Smooth muscle cell (in vitro differentiated cells): ENCODE measurements around the gene DUOX1. TPM values are rescaled to one million over a fixed set of nuclear protein-coding genes. Genes with fewer than 3 reads are reported as not detected.

Experiments used
- DNase-seq: peaks from one replicate; lab custom pipeline; 2025; ENCODE audit not compliant: unreplicated experiment; lab: John Stamatoyannopoulos, UW
- H2AFZ ChIP-seq: fragments of 200-600 bp; sonication (generic); 2 replicates; pipeline ENCODE4 v1.6.0; 2016; ENCODE audit warnings: antibody characterized with exemption, low read depth, mild to moderate bottlenecking
- H3F3A ChIP-seq: fragments of 200-600 bp; sonication (generic); 2 replicates; pipeline ENCODE4 v1.6.0; 2017; ENCODE audit warnings: antibody characterized with exemption, low read depth
- H3K27ac ChIP-seq: fragments of 200-600 bp; sonication (generic); 2 replicates; pipeline ENCODE4 v1.5.1; 2016; ENCODE audit warnings: low read depth, mild to moderate bottlenecking
- H3K27me3 ChIP-seq: fragments of 200-600 bp; sonication (generic); 2 replicates; pipeline ENCODE4 v1.6.1; 2016; ENCODE audit warnings: low read depth, mild to moderate bottlenecking
- H3K36me3 ChIP-seq: fragments of 200-600 bp; sonication (generic); 2 replicates; pipeline ENCODE4 v1.5.1; 2016; ENCODE audit warnings: low read depth
- H3K4me1 ChIP-seq: fragments of 200-600 bp; sonication (generic); 2 replicates; pipeline ENCODE4 v1.5.1; 2016; ENCODE audit warnings: low read depth
- H3K4me2 ChIP-seq: fragments of 200-600 bp; sonication (generic); 2 replicates; pipeline ENCODE4 v1.6.0; 2016; ENCODE audit warnings: mild to moderate bottlenecking
- H3K4me3 ChIP-seq: fragments of 200-600 bp; sonication (generic); 2 replicates; pipeline ENCODE4 v1.5.1; 2016; ENCODE audit warnings: mild to moderate bottlenecking
- H3K79me2 ChIP-seq: fragments of 200-600 bp; sonication (generic); 2 replicates; pipeline ENCODE4 v1.6.0; 2016; ENCODE audit warnings: low read depth, mild to moderate bottlenecking
- H3K9ac ChIP-seq: fragments of 200-600 bp; sonication (generic); 2 replicates; pipeline ENCODE4 v1.6.0; 2016; ENCODE audit warnings: low read depth
- H3K9me3 ChIP-seq: fragments of 200-600 bp; sonication (generic); replicated peaks from 2 replicates; pipeline ENCODE4 v1.5.1; 2016; ENCODE audit warnings: low read depth
- H4K20me1 ChIP-seq: fragments of 200-600 bp; sonication (generic); 2 replicates; pipeline ENCODE4 v1.6.0; 2016; ENCODE audit warnings: low read depth
- WGBS: methylation state at CpG from one replicate; pipeline ENCODE4 v1.1.7; 2016; ENCODE audit warnings: low lambda C conversion rate; 5-methylcytosine and 5-hydroxymethylcytosine counted together
- polyA plus RNA-seq: library from polyadenylated mRNA; unstranded; fragments of >200 nt; fragmentation: Nextera tagmentation; extraction: Ambion mirVana; gene quantifications from 2 replicates; pipeline ENCODE4 v1.2.1, GENCODE V29; 2016
- total RNA-seq: library from RNA; depleted of rRNA; stranded (reverse); fragments of >200 nt; gene quantifications from 2 replicates; pipeline ENCODE4 v1.2.3, GENCODE V29; 2014
- TF ChIP-seq, protein P1 (sequence below): fragments of 200-600 bp; sonication (generic); IDR thresholded peaks from 2 replicates; pipeline ENCODE4 v1.5.1; 2017; ENCODE audit warnings: borderline replicate concordance, mild to moderate bottlenecking, antibody characterized with exemption; ENCODE audit not compliant: insufficient read depth, poor library complexity, severe bottlenecking

Gene DUOX1
- total and polyA plus RNA-seq, 2 experiments from 2014 or later = 4.4 to 5.8 TPM

DNA sequence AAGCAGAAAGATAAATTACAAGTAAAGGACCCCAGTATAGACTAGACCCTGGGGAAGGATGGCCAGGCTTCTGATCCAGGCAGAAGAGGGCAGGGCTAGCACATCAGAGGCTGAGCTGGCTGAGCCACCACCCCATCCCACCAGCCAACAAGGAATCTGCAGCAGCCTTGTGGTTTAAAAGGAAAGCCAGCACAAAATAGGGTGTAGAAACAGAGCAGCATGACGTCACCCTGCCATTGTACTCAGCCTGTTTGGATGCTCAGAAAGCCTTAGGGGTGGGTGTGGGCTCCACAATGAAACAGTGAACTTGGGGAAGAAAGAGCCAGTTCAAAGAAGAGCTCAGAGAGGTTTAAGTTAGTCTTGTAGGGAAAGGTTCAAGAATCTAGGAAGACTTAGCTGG, 28.2 kb downstream of the DUOX1 start:
- Histone ChIP-seq H2AFZ (no peak overlapping the region), H3K36me3 (no peaks in the 10 kb centered on the region), H3K4me3 (no peak overlapping the region), H3K9ac (peak overlapping the region; percentile 59), H4K20me1 (no peaks in the 10 kb centered on the region), H3K27ac (peak overlapping the region; percentile 84), H3F3A (no peaks in the 10 kb centered on the region), H3K9me3 (no peaks in the 10 kb centered on the region), H3K4me1 (peaks cover 20% of the 10 kb centered on the region), H3K4me2 (no peak overlapping the region), H3K27me3 (no peaks in the 10 kb centered on the region), H3K79me2 (no peaks in the 10 kb centered on the region)
- no peak for DNase-seq
- TF ChIP-seq, protein P1, sequence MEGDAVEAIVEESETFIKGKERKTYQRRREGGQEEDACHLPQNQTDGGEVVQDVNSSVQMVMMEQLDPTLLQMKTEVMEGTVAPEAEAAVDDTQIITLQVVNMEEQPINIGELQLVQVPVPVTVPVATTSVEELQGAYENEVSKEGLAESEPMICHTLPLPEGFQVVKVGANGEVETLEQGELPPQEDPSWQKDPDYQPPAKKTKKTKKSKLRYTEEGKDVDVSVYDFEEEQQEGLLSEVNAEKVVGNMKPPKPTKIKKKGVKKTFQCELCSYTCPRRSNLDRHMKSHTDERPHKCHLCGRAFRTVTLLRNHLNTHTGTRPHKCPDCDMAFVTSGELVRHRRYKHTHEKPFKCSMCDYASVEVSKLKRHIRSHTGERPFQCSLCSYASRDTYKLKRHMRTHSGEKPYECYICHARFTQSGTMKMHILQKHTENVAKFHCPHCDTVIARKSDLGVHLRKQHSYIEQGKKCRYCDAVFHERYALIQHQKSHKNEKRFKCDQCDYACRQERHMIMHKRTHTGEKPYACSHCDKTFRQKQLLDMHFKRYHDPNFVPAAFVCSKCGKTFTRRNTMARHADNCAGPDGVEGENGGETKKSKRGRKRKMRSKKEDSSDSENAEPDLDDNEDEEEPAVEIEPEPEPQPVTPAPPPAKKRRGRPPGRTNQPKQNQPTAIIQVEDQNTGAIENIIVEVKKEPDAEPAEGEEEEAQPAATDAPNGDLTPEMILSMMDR = no peak
- WGBS = 5% methylated on average over 1 of the region's 1 CpG

DNA sequence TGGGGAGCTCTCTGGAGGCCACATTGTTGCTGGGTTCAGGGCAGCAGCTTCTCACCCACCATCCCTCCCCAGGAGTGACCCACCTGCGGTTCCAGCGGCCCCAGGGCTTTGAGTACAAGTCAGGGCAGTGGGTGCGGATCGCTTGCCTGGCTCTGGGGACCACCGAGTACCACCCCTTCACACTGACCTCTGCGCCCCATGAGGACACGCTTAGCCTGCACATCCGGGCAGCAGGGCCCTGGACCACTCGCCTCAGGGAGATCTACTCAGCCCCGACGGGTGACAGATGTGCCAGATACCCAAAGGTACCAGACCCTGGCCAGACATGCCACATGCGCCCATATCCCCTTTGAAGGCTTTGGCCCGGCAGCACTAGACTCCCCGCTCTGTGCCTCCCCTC, 31.9 kb downstream of the DUOX1 start:
- H3K9me3 ChIP-seq = no peaks in the 10 kb centered on the region
- no peak overlapping the region for H3K4me3 ChIP-seq
- H3K79me2 ChIP-seq = no peaks in the 10 kb centered on the region
- no peaks in the 10 kb centered on the region for H4K20me1 ChIP-seq
- TF ChIP-seq, protein P1 = no peak
- H3K36me3 ChIP-seq = no peaks in the 10 kb centered on the region
- H2AFZ ChIP-seq = no peak overlapping the region
- no peak overlapping the region for H3K4me2 ChIP-seq
- peaks cover 24% of the 10 kb centered on the region for H3K4me1 ChIP-seq
- no peak overlapping the region for H3K27ac ChIP-seq
- peaks cover 8% of the 10 kb centered on the region for H3F3A ChIP-seq
- DNase-seq = no peak
- no peaks in the 10 kb centered on the region for H3K27me3 ChIP-seq
- 91% methylated on average over 14 of the region's 14 CpGs for WGBS
- no peak overlapping the region for H3K9ac ChIP-seq

DNA sequence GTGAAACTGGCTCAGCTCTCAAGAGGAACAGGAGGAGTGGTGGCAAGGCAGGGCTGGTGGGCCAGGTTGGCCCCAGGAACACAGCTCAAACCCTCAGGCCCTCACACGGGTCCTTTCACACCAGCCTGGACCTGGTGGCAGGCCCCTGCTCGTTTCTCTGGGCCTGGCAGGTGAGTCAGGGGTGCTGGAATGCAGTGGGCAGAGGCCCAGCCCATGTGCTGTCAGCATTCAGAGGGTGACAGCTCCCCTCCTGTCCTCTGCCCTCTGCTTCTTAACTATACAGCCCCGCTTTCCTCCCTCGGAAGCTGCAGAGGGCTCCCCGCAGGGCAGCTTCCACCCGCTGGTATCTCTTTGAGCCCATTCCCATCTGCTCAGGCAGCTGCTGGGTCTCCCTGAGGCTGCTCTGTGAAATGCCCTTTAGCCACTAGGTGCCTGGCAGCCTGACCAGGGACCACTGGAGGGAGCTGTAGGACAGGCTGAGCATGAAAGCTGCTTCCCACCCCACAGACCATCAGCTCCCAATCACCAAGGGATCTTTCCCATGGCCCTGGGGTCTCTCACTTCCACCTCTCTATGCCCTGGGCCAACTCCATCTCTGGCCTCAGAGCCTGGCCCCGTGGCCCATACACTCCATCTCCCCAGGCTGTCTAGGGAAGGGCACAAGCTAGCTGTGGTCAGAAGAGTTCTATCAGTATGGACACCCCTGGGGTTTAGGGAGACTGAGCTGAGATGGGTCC, 33.1 kb downstream of the DUOX1 start:
- 2% methylated on average over 7 of the region's 7 CpGs for WGBS
- H3K27ac ChIP-seq = peak overlapping the region; percentile 90
- peak overlapping the region; percentile 63 for H3K4me2 ChIP-seq
- no peaks in the 10 kb centered on the region for H3K36me3 ChIP-seq
- no peak overlapping the region for H2AFZ ChIP-seq
- no peaks in the 10 kb centered on the region for H3K79me2 ChIP-seq
- no peaks in the 10 kb centered on the region for H4K20me1 ChIP-seq
- TF ChIP-seq, protein P1 = peak; percentile 89
- H3K9ac ChIP-seq = peak overlapping the region; percentile 57
- H3K27me3 ChIP-seq = no peaks in the 10 kb centered on the region
- H3K4me3 ChIP-seq = no peak overlapping the region
- peak; percentile 30 for DNase-seq
- no peaks in the 10 kb centered on the region for H3K9me3 ChIP-seq
- peaks cover 11% of the 10 kb centered on the region for H3F3A ChIP-seq
- peaks cover 13% of the 10 kb centered on the region for H3K4me1 ChIP-seq

DNA sequence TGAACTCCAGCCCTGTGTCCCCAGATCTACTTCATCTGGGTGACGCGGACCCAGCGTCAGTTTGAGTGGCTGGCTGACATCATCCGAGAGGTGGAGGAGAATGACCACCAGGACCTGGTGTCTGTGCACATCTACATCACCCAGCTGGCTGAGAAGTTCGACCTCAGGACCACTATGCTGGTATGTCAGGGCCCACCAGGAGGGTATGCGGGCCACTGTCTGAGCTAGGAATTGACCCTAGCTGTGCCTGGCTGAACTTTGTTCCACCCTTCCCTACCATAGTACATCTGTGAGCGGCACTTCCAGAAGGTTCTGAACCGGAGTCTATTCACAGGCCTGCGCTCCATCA, 33.7 kb downstream of the DUOX1 start:
- TF ChIP-seq, protein P1 = no peak
- Histone ChIP-seq H3K4me3 (no peak overlapping the region), H3K4me2 (no peak overlapping the region), H3F3A (peaks cover 11% of the 10 kb centered on the region), H3K36me3 (no peaks in the 10 kb centered on the region), H3K4me1 (peaks cover 10% of the 10 kb centered on the region), H2AFZ (no peak overlapping the region), H3K9me3 (no peaks in the 10 kb centered on the region), H3K27me3 (no peaks in the 10 kb centered on the region), H4K20me1 (no peaks in the 10 kb centered on the region), H3K27ac (peak overlapping the region; percentile 90), H3K9ac (no peak overlapping the region), H3K79me2 (no peaks in the 10 kb centered on the region)
- DNase-seq = no peak
- 85% methylated on average over 9 of the region's 9 CpGs for WGBS
